ENCODE data around the gene SRGAP2. TPM values are rescaled to one million over a fixed set of nuclear protein-coding genes. Genes with fewer than 3 reads are reported as not detected.
"Not testable (repeated sequence)": the region's sequence is repeated elsewhere in the genome, so short reads cannot be mapped to it uniquely, and the experiment has no call there.

SRGAP2 gene
- total RNA-seq, 4 donors from 2014 or later = 10.5 to 91.8 (median 42.6) TPM

DNA sequence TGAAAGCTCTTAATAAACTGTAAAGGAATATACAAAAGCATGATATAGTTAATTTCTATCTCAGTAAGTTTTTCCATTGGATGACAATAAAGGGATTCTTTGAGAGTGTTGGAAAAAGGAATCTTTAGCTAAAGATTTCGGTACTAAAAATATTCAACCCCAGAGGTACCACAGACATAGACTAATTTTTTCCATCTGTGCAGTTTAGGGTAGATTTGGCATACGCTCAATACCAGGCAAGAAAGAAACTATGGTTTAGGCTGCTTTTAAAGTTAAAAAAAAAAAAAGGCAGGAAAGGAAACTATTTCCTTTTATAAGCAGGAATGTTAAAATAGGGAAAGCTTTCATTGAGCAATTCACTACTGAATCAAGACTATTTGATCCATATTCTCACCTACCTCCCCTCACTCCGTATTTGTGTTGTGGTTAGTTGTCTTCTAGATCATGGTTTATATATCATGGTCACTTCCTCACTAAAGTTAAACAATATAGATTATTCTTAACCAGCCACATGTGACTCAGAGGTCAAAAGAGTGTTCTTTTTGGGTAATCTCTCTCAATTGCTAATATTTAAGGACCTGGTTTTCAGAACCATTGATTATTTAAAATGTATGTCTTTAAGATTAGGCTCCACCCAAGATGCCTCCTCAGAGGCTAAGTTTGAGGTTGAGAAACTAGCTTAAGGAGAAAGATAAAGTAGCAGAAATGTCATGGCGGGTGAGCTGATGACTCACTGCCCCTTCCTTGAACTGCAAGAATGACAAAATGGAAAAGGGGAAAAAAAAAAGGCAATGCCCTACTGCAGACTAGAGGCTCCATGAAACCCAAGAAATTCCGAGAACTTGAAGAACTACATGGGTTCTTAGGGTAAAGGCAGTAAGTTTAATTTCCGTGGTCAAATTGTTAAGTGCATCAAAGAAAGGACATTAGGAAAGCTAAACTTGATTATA lies 20.7 kb upstream of the SRGAP2 start:
- H3K36me3 ChIP-seq; DNase-seq; H3K4me3 ChIP-seq; H3K27ac ChIP-seq; intact Hi-C loops (cut with DNase I; ENCODE audit: low total_unique reads); H3K9me3 ChIP-seq; H3K27me3 ChIP-seq; H3K4me1 ChIP-seq: not testable (repeated sequence)

DNA sequence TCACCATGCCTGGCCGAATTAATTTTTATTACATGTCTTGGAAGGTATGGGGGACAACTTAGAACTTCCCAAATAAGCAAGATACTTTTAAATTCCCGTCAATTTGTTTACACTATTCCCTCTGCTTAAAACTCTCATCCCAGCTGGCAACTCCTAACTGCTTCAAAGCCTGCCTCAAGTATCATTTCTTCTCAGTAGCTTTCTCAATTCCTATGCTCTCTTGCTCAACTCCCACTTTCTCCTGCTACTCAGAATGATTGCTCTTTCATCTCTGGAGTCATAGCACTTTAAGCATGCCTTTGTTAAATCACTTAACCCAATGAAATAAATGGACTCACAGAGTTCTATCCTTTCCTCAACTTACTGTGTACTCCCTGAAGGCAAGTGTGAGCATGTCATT lies 19.6 kb upstream of the SRGAP2 start:
- H3K27me3 ChIP-seq; H3K4me3 ChIP-seq; H3K4me1 ChIP-seq; H3K36me3 ChIP-seq; H3K9me3 ChIP-seq; H3K27ac ChIP-seq; intact Hi-C loops (cut with DNase I; ENCODE audit: low total_unique reads); DNase-seq: not testable (repeated sequence)

DNA sequence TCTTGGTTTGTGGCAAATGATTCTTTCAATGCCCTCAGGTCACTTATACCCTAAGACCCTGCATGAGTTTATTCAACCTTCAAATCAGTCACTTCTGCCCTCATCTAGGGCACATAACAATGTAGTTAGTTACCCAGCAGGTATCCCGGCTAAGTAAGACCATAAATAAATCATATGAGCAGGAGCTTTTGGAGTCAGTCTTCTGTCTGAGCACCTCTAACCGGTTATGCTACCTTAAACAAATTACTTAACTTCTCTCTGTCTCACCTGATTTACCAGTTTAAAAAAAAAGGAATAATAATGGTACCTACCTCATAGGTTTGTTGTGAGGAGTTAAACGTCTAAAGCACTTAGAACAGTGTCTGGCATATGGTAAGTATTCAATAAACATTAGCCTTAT lies 17.6 kb upstream of the SRGAP2 start:
- H3K9me3 ChIP-seq; intact Hi-C loops (cut with DNase I; ENCODE audit: low total_unique reads); DNase-seq; H3K36me3 ChIP-seq; H3K4me1 ChIP-seq; H3K4me3 ChIP-seq; H3K27ac ChIP-seq; H3K27me3 ChIP-seq: not testable (repeated sequence)

DNA sequence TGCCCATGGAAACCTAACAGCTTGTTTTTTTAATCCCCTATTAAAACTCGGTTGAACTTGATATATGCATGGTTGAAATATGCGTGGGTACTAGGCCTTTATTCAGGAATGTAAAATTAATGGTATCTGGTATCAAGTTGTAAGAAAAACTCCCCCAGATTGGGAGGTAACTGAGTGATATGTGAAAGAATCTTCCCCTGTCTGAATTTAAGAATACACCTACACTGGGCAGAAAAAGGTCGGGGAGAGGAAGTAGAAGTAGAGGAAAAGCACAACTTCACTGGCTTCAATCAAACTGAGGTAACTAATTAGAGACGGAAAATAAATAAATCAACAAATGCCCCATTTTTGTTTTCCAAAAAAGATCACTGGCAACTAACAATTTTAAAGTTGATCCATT lies 16.5 kb upstream of the SRGAP2 start:
- H3K4me1 ChIP-seq; H3K27ac ChIP-seq; DNase-seq; H3K9me3 ChIP-seq; H3K27me3 ChIP-seq; H3K4me3 ChIP-seq; H3K36me3 ChIP-seq; intact Hi-C loops (cut with DNase I; ENCODE audit: low total_unique reads): not testable (repeated sequence)

DNA sequence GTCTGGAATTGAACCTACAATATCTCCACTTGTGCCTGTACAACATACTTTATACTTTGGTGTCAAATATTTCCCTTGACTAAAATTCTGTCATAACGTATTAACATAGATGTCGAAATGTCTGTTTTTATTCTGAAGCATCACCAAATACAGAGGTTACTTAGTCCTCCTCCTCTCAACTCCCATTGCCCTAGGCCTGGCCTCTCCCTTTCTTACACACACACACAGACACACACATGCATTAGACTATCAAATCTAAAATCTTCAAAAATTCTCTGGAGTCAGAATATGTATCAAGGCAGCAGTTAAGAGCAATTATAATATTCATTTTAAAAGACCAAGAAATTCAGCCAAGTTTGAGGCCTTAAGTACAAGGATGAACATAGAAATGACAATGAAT lies 8.2 kb upstream of the SRGAP2 start:
- H3K4me1 ChIP-seq; DNase-seq; intact Hi-C loops (cut with DNase I; ENCODE audit: low total_unique reads); H3K36me3 ChIP-seq; H3K27me3 ChIP-seq; H3K4me3 ChIP-seq; H3K27ac ChIP-seq; H3K9me3 ChIP-seq: not testable (repeated sequence)

DNA sequence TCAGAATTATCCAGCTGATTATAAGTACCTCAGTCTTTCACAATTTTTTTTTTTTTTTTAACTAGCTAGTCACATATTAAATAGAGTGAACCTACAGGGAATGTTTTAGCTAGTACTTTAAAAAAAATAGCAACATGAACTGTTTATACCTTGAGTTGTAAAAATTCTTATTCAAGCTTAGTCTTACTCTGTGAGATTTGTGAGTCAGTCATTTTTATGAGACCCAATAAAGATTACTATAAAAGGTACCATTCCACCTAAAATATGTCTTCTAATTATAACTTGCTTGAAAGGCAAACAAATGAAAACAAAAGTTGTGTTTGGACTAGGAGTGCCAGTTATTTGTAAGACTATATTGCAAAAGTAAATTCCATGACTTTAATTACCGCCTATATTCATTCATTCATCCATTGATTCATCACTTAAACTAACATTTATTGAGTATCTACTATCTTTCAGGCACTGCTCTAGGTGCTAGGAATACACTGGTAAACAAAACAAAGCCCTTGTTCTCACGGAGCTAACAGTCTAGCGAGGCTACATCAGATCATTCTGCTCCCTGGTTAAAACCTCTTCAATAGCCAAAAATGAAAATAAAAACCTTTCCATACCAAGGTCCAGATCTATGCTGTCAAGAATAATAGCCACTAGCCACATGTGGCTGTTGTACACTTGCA lies 6.5 kb upstream of the SRGAP2 start:
- H3K36me3 ChIP-seq; H3K9me3 ChIP-seq; H3K27ac ChIP-seq; intact Hi-C loops (cut with DNase I; ENCODE audit: low total_unique reads); H3K4me3 ChIP-seq; H3K27me3 ChIP-seq; DNase-seq; H3K4me1 ChIP-seq: not testable (repeated sequence)

DNA sequence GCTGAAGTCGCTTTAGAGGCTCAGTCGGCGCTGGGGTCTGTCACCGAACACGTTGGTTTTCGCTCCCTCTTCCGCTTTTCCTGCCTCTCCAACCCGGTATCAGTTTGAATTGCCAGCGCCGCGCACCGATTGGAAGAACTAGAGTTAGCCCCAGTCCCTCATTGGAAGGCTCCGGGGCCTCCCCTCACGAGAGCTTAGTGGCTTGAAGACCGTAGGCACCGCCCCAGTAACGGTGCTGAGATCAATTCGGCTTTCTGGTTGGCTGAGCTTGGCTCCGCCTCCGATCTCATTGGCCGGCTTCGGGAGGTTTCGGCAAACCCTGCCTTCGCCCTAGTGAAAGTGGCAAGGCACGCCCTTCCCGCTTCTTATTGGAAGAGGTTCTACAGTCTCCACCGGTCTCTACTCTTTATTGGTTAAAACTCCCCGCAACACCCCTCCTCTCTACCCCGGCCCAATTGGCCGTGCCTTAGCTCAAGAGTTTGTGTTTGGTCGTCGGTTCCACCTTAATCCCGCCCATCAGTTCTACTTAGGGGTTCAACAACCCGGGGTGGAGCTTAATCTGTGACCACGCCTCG lies 465 bp upstream of the SRGAP2 start, which contains the start of gene FAM72A:
Gene FAM72A (minus strand): TSS at position 51 of the 575 bp plus-strand sequence. CDS start 814 bp downstream, outside the sequence.
- DNase-seq = peak; percentile 98 to 99
- H3K27me3 ChIP-seq; intact Hi-C loops (cut with DNase I; ENCODE audit: low total_unique reads); H3K9me3 ChIP-seq; H3K36me3 ChIP-seq; H3K4me1 ChIP-seq: not testable (repeated sequence)
- Histone ChIP-seq H3K4me3 (peak within 1 kb of the TSS; percentile 56 to 71), H3K27ac (peak within 1 kb of the TSS; percentile 83 to 93)

DNA sequence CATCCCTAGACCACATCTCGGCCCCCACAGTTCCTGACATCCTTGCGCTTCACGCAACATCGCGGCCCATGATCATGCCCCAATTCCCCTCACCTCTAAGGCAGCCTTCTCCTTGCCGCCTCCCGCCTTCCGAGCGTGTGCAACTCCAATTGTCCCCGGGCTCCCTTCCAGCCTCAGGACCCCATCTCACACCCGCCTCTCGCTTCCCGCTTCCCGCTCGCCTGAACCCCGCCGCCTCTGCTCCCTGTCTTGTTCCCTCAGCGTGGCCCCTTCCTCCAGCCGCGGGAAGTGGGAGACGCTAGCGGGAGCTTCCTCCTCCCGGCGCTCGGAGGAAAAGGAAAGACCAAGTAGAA lies 794 bp downstream of the SRGAP2 start:
- H3K36me3 ChIP-seq; H3K4me1 ChIP-seq; H3K27me3 ChIP-seq; intact Hi-C loops (cut with DNase I; ENCODE audit: low total_unique reads); H3K9me3 ChIP-seq: not testable (repeated sequence)
- DNase-seq = peak in 1 of 2 donors; percentile 20
- peak overlapping the region; percentile 31 to 43 for H3K4me3 ChIP-seq
- H3K27ac ChIP-seq = peak overlapping the region; percentile 72 to 82

DNA sequence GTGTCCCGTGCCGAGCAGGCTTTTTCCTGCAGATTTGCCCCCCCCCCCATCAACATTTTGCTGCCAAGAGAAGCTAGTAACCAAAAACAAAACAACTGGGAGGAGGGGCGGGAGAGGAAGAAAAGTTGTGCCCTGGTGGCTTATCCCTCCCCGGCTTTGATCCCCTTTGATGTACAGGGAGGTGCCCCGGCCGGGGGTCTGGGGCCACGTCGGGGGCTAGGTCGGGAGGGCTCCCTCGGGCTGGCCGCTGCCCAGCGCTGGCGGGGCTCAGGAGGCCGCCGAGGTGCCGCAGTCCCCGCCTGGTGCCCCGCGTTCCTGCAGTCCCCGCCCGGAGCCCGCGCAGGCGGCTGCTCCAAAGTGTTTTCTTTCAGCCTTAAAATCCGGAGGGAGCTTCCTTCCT lies 1.5 kb downstream of the SRGAP2 start:
- DNase-seq = peak; percentile 13 to 28
- peak overlapping the region; percentile 79 for H3K27ac ChIP-seq
- H3K27me3 ChIP-seq; H3K4me1 ChIP-seq; H3K36me3 ChIP-seq; H3K9me3 ChIP-seq; intact Hi-C loops (cut with DNase I; ENCODE audit: low total_unique reads): not testable (repeated sequence)
- peak overlapping the region; percentile 21 to 55 for H3K4me3 ChIP-seq

DNA sequence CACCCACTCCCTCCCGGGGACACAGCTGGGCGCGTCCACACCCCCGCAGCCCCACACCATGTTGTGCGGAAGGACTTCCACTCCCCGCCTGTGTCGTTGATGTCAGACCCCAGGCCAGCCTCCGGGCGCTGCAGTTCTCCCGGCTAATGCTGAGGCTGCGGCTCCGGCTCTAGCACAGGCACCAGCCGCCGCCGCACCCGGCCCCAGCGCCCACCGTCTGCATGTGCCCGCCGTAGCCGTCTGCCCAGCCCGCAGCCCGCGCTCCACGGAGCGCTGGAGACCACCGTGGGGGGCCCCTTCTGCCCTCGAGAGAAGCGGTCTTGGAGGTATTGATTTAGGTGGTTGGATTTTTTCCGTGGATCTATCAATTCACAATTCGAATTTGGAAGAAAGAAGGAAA lies 2.2 kb downstream of the SRGAP2 start:
- intact Hi-C loops (cut with DNase I; ENCODE audit: low total_unique reads); H3K27me3 ChIP-seq; DNase-seq; H3K4me1 ChIP-seq; H3K27ac ChIP-seq; H3K9me3 ChIP-seq; H3K36me3 ChIP-seq: not testable (repeated sequence)
- peak overlapping the region in 1 of 2 donors; percentile 26 for H3K4me3 ChIP-seq

DNA sequence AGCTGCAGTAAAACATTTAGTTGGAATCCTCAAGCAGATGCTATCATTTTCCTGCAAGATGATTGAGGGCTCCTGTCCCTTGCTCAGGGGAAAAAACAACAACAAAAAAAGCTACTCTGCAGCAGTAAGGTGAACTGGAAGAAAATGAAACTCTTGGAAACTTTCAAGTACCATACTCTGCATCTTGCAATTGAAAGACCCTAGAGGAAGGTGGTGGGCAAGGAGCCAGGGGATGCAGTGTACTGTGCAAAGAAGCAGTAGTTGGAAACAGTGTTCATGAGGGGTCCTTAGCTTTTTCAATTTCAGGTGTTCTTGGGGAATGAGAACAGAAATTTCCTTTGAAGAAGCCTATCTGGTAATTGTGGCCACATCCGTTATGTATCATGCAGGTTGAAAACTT lies 7.5 kb downstream of the SRGAP2 start:
- H3K4me1 ChIP-seq; H3K27me3 ChIP-seq; H3K27ac ChIP-seq; H3K36me3 ChIP-seq; H3K9me3 ChIP-seq; H3K4me3 ChIP-seq; intact Hi-C loops (cut with DNase I; ENCODE audit: low total_unique reads): not testable (repeated sequence)
- peak in 1 of 2 donors; percentile 22 for DNase-seq

DNA sequence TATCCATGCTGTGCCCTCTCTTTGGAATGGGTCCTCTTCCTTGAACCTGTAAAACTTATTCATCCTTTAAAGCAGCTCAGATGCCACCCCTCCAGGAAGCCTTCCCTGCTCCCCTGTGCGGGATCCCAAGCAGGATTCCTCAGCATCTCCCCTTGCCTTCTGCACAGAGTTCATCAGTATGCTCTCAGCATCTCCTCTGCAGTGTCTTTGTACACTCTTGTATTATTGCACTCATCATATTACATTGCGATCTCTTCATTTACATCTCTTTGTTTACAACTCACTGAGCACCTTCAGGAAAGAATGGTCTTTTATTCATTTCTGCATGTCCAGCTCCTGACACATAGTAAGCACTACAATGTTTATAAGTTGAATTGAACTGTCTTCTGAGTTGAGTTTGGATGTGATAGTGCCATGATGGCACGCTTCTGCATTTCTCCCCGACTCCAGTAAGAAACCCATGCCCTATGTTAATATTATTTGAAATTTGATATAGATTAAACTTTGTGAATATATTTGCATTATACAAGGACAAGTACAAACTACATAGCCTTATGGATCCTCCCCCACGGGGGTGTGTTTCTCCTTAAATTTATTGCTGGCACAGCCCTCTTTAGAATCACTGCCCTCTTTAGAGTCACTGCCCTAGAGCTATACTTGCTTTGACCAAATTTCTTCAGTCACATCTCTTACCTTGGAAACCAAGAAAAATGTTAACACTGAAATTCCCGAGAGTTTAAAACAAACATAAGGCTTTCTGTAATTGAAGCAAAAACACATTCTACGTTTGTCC lies 12.5 kb downstream of the SRGAP2 start:
- H3K4me1 ChIP-seq; H3K4me3 ChIP-seq; intact Hi-C loops (cut with DNase I; ENCODE audit: low total_unique reads); DNase-seq; H3K27ac ChIP-seq; H3K9me3 ChIP-seq; H3K27me3 ChIP-seq; H3K36me3 ChIP-seq: not testable (repeated sequence)

DNA sequence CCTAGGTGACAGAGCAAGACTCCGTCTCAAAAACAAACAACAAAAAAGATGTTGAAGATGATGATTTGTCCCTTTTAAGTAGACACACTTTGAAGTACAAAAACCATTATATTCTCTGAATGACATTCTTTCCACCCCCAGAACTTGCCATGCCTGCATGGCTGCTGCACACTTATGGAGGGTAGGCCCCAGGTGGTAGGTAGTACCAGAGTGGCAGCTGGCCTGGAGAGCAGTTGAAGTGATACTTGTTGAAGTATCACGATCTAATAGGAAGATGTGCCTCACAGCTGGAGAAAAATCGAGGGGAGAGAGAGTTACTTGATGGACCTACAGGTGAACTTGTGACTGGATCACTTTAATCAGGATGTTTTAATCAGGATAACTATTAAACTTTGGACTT lies 14.9 kb downstream of the SRGAP2 start:
- H3K9me3 ChIP-seq; H3K27ac ChIP-seq; H3K4me3 ChIP-seq; H3K27me3 ChIP-seq; H3K36me3 ChIP-seq; H3K4me1 ChIP-seq; intact Hi-C loops (cut with DNase I; ENCODE audit: low total_unique reads); DNase-seq: not testable (repeated sequence)
